ENCODE results near the gene SLC5A3.

SLC5A3 gene

DNA sequence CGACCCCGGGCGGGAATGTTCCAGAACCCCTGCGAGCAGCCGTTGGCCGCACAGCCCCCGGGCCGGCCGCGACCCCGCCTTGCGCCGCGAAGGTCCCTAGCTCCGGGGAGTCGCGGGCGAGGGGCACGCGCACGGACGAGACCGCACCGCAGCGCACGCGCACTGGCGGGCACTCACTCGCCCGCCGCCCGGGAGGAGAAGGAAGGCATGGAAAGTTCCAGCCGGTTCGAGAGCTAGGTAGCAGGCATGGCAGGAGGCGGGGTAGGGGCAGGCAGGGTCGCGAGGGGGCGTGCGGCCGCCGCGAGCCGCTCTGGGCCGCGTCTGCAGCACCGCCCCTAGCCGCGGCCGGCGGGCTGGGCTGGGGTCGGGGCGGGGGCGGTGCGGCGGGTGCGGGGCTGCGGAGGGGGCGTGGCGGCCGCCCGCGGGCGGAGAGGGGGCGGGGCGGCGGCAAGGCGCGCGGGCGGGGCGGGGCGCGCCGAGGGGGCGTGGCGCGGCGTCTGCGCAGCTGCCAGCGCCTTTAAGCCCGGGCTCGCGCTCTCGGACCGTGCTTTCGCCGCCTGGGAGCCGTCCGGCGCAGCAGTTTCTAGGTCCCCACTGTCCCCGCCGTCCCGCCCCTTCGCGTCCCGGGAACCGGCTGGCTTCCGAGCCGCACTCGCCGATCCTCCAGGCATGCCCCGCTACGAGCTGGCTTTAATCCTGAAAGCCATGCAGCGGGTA is at the start of gene SLC5A3, which contains the start of gene MRPS6:
SLC5A3 (plus strand) TSS at position 547 of the 717 bp plus-strand sequence. CDS start 21,621 bp downstream, outside the sequence.
MRPS6 (plus strand) TSS at position 547 of the 717 bp plus-strand sequence; CDS start at position 670, 123 bp downstream.
- peak; percentile 71 for DNase-seq (ENCODE audit: low spot score)

DNA sequence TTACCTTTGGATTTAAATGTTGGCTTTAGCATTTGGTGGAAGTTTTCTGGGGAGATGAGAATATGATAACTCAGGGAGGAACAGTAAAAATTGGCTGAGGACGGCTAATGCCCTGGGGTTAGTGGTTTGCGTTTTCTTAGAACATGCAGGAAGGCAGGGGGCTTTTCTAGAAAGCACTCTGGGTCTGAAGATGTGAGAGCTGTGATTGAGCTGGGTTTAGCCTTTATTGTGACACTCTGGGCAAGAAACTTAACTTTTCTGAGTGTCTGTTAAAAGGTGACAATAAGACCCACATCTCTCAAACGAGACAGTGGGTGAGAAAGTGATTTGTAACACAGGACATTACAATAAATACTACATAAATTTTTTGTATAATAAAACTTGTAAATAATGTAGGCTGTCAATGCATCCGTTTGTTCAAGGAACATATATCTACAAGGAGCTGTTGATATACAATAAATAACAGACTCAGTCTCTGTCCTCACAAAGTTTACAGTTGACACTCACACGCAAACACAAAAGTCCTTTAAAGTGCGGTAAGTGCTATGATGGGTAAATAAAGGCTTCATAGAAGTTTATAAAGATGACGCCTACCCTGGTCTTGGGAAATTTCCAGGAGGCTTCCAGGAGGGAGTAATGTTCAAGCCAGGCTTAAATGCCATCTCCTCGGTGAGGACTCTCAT is 49.5 kb upstream of the SLC5A3 start:
- DNase-seq (ENCODE audit: low spot score): no peak

DNA sequence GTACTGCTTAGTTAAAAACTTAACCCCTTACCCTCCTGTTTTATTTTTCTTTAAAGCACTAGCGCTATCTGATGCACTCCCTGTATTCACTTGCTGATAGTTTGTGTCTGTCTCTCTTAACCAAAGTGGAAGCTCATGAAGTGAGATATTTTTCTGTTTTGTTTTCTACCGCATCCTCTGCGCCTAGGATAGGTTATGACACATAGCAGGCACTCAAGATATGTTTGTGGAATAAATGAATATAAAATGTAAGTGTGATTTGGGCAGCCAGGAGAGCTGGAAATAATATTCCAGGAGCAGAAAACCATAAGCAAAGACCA is 49.0 kb upstream of the SLC5A3 start:
- no peak for DNase-seq (ENCODE audit: low spot score)

DNA sequence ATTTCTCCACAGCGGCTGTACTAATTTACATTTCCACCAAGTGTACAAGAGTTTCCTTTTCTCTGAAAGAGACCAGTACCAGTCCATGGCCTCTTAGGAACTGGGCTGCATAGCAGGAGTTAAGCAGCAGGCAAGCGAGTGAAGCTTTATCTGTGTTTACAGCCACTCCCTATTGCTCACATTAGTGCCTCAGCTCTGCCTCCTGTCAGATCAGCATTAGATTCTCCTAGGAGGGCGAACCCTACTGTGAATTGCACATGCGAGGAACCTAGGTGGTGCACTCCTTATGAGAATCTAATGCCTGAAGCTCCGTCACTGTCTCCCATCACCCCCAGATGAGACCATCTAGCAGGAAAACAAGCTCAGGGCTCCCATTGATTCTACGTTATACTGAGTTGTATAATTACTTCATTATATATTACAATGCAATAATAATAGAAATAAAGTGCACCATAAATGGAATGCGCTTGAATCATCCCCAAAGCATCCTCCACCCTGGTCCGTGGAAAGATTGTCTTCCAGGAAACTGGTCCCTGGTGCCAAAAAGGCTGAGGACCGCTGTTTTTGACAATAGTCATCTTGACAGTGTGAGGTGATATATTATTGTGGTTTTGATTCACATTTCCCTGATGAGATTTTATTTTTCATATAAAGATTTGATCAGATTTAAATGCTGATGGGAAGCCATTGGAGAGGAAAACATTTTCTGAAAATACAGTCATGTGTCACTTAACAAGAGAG is 45.5 kb upstream of the SLC5A3 start:
- no peak for DNase-seq (ENCODE audit: low spot score)

DNA sequence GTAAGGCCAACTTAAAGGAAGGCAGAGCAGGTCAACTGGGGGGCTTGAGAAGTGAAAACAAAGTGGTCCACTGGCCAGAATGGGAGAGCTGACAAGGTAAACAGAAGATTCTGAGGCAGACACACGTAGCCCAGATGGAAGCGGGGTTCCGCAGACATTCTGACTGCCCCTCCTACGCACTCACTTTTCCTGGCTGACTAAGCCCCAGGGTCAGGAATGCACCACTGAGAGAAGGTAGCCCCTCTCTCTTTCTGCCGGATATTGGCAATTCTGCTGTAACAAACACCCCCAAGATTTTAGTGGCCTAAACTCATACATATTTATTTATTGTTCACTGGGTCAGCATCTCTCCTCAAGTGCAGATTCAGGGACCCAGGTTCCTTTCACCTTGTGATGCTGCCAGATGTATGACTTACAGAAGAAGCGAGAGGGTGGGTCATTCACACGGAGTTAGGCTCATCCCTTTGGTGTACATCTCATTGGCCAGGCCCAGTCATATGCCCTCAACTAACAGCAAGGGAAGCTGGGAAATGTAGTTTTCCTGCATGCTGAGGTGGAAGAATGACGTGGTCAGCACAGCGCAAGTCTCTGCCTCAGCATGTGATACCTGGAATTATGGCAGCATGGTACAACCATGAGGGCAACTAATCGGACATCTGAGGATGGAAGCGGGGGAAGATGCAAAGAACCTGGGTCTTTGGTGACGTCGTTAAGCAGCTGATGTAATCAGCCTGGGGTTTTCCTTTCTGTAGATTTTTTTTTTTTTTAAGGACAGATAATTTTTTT is 43.4 kb upstream of the SLC5A3 start:
- DNase-seq (ENCODE audit: low spot score): peak; percentile 33

DNA sequence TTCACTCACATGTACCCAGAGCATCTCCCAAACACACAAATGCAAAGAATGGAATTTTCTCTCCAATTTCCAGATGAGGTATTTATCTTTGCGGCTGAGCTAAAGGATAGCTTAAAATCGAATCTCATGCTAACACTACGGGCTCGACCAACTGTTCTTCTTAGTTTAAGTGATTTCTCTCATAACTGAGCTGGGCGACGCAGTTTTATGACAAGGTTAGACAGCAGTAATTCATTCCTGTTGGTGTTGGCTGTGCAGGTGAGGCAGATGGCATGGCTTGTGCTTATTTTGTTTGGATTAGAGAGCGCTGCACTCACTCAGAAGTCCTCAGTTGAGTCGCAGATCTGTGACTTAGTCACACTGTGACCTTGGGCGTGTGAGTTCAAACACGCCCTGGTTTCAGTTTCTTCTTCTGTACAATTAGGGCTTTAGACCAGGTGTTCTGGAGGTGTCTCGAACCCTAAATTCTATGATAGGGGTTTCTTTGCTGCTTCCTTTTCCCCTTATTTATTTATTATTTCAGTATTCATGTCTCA is 41.5 kb upstream of the SLC5A3 start:
- DNase-seq (ENCODE audit: low spot score): no peak

DNA sequence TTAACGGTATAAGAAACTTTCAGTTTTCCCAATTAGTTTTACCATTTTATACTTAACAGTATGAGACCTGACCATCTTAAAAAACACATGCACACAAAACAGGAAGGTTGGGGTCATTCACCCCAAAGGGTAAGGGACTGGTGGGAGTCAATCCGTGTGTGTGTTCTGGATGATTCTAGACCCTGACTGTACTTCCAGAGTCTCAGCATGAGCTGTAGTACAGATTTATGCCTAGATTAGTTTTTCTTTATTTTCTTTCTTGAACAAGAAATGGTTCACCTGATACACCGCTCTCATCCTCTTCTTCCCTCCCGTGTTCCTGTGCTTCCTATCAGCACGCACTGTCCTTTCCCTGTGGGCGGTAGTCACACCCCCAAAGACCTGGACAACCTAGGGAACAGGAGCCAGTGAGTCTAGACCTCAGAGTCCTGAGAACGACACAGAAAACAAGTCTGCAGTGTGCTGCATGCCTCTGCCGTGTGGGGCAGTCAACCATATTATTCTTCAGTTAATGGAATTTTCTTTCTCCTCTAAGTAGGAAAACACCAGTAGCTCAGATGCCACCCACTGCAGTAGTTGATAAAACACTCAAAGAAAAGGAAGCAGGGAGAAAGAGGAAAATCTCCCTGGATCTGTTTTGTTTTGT is 38.9 kb upstream of the SLC5A3 start:
- no peak for DNase-seq (ENCODE audit: low spot score)

DNA sequence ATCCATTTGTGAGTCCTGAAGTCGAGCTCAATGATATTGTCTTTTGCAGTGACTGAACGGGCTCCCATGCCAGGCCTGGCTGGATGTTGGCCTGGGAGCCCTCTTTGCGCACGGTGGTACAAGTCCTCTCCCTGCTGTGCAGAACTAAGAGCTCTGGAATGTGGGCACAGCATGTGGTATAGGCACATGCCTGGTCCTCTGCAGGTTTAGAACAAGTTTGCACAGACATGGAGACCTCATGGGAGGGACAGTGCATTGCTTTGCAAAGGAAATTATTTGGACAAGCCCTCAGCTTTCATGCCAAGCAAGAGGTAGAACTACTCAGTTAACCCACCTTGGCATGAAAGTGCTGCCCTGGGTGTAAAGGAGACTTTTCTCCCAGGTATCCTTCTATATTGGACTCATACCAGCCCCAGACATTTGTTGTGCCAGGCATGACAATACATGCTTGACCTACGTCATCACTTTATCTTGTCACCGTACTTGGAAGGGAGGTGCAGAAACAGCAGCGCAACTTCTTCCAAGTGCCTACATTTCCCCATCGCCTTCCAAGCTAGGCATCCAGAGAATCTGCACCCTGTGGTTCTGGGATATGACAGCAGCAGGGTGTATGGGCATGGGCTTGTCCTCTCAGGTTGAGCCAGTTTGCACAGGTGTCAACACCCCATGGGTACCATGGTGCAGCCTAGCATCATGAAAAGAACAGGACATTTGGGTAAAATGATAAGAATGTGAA is 37.6 kb upstream of the SLC5A3 start:
- DNase-seq (ENCODE audit: low spot score): no peak

DNA sequence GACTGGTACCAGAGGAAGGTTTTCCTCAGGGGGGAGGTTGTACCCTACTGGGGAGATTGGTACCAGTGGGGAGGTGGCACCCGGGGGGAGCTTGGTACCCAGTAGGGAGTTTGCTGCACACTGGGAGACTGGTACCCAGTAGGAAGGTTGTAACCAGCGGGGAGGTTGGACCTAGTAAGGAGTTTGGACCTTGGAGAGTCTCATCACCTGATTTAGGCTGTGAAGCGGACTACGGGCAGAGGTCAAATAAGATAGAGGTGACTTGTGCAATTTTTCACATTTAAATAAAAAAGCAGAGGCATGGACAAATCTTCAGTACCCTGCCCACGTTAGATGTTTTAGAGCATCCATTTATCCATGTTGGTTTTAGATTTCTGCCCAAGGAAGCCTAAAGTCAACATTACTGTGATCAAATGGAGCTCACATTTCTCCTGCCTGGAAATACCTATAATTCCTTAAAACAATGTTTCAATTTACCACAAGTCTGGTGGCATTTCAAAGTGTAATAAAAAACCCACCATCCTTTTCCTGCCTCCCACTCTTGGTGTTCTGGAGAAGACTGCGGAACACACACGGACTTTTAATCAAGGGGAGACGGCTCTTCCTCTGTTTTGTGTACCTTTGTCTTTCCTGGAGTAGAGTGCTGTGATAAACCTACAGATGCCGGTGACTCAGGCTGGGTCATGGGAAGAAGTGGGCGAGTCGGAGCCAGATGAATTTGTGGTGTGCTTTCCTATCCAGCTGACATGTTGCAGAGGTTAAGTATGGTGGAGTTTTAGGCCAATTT is 36.2 kb upstream of the SLC5A3 start:
- DNase-seq (ENCODE audit: low spot score): no peak

DNA sequence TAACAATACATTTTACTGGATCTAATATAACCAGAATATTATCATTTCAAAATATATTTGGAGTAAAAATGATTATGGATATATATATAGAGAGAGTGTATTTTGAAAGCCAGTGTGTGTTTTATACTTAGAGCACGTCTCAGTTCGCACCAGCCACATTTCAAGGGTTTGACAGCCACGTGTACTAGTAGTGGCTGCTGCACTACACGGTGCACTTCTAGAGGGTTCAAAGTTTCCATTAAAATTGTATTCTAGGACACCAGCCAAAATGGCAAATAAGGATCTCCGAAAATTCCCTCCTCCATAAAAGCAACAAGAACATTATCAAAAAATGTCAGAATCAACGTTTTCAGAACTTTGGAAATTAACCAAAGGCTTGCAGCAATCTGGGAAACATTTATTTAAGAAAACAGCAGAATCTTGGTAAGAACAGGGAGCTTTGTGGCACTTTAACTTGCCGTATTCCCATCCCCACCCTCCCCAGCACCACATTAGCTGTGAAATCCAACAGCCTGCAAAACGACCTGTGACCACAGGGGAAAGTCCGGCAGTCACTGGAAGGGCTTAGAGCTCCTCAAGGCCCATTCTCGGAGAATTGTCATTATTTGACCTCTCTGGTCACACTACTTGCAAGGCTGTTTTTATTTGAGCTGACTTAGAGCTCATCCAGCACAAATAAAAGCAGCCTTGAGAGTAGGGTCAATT is 33.5 kb upstream of the SLC5A3 start:
- DNase-seq (ENCODE audit: low spot score): no peak

DNA sequence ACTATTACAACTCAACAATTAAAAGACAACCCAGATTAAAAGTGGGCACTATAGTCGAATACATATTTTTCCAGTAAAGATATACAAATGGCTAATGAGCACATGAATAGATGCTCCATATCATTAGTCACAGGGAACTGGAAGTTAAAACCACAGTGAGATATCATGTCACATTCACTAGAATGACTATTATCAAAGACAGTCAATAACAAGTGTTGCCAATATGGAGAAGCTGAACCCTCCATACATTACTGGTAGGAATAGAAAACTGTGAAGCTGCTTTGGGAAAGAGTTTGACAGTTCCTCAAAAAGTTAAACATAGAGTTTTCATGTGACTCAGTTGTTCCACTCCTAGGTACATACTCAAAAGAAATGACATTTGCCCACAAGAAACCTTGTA is 30.6 kb upstream of the SLC5A3 start:
- no peak for DNase-seq (ENCODE audit: low spot score)

DNA sequence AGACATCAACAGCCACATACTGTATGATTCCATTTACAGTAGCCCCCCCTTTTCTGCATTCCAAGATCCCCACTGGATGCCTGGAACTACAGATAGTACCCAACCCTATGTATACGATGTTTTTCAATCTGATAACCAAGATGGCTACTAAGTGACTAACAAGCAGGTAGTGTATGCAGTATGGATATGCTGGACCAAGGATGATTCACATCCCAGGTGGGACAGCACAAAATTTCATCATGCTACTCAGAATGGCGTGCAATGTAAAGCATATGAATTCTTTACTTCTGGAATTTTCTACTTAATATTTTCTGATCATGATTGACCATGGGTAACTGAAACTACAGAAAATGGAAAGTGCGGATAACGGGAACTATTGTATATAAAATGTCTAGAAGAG is 30.0 kb upstream of the SLC5A3 start:
- no peak for DNase-seq (ENCODE audit: low spot score)

DNA sequence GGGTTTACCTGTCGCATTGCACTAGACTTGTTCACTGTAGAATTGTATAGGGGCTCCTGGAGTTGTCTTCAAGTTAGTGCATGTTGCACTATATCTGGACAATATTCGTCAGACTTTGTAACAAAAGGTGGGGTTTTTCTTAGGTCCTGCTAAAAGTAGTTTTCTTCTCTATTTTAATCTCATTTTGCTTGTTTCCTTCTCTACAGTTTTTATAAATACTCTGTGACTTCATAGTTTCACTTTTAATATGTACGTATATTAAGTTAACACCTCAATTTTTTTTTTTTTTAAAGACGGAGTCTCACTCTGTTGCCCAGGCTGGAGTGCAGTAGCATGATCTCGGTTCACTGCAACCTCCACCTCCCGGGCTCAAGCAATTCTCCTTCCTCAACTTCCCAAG is 26.5 kb upstream of the SLC5A3 start:
- no peak for DNase-seq (ENCODE audit: low spot score)

DNA sequence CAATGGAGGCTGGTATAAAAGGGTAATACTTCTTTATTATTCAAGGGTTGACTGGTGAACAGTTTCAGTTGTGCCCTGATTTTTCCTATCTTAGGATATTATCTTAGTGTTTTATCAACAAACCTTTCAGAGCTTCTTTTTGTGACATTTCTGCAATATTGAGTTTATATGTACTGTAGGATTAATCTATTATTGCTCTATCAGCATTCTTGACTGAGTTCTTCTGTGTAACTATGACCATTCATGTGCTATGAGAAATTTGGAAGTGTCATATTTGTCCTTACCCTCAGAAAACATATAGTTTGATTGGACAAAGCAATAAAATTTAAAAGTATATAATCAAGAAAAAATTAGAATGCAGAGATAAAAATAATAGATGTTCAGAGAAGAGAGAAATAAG is 25.5 kb upstream of the SLC5A3 start:
- no peak for DNase-seq (ENCODE audit: low spot score)

DNA sequence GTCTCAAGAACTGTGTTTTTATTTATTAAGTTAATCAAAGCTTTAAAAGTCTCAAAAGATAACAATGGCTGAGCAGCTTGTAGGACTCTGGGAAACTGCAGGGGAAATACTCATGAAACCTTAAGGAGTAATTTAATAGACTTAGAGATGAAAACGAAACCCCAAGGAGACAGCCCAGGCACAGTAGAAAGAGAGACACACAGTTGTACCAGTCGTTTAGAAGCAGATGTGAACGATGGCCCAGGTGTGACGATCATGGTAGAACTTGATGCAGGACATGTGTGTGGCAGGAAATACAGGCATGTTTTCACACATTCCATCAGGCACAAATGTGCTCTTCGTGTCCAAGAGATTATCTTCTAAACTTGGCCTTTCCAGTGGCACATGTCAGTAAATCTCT is 21.2 kb upstream of the SLC5A3 start:
- DNase-seq (ENCODE audit: low spot score): no peak

DNA sequence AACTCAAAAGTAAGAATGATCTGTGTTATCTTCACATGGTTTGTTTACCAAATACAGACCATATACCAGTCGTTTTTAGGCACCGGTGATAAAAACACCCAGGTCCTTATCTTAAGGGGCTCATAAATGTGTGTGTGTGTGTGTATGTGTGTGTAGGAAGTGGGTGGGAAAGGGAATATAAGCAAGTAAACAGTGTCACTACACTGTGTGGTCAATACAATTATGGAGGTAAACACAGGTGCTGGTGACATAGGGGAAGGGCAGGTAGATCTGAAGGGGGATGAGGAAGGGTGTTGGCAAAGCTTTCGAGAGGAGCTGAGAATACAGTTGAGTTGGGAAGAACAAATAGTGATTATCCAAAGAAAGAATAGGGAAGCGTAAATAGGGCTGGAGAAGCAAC is 19.1 kb upstream of the SLC5A3 start:
- no peak for DNase-seq (ENCODE audit: low spot score)

DNA sequence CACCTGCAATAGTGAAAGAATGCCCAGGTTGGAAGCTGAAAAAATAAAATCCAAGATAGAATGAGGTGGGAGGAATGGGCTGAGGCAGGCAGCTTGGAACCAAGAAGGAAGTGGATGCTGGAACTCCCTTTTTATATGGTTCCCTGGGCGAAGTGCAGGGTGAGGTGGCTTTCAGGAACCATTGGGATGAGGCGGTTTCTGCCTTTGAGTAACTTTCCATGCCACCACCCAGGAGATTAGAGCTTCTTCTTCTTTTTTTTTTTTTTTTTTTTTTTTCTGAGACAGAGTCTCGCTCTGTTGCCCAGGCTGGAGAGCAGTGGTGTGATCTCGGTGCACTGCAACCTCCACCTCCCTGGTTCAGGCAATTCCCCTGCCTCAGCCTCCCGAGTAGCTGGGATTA is 17.8 kb upstream of the SLC5A3 start:
- no peak for DNase-seq (ENCODE audit: low spot score)

DNA sequence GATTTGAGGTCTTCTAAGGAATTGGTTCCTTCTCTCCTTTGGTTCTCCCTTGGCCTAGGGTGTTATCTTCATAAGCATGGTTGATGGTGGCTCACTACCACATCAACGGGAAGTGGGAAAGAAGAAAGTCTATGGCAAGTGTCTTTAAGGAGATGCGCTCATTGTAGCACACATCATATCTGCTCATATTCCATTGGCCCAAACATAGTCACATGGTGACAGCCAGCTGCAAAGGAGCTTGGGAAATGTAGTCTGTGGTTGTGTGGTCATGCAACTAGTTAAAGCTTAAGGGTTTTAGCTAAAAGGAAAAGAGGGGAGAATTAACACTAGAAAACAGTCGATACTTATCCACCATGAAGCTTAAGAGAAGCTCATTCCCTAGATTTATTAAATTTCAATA is 11.4 kb upstream of the SLC5A3 start:
- DNase-seq (ENCODE audit: low spot score): no peak

DNA sequence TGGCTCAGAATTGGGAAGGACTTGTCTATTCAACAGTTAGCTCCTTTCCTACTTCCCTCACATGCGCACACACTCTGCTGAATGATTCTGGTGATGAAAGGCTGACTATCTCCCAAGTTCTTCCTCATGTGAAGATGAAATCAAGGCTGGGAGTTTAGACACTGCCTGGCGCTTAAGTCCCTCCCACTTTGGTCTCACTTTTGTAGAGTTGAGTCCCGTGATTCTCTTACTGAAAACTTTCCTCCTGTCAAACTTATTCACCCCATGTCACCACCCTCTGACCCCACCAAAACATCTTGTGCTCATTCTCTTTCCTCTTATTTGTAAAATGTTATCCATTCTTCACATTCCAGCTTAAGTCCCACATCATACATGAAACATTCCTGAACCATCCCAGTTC is 8.4 kb upstream of the SLC5A3 start:
- DNase-seq (ENCODE audit: low spot score): no peak

Data from cerebellar cortex (tissue), 1 donor.